ENCODE data around the gene OSBPL2. TPM values are rescaled to one million over a fixed set of nuclear protein-coding genes. Genes with fewer than 3 reads are reported as not detected.

OSBPL2 gene
- polyA plus RNA-seq, 1 experiment: 20.5 TPM

- no peak overlapping the region for H3K4me3 ChIP-seq (ENCODE audit: low read depth, low read length)
- DNase-seq (ENCODE audit: low read depth): no peak
- ChIA-PET POLR2A (no interaction called here), CTCF (no interaction called here)
- peaks cover 32% of the 10 kb centered on the region for H3K27me3 ChIP-seq (ENCODE audit: control insufficient read depth, insufficient read depth, low read length)
- TF ChIP-seq CTCF (IDR thresholded peaks at IDR 0.05; ENCODE audit: insufficient read depth, low read depth, low read length): no peak
- no peaks in the 10 kb centered on the region for H3K36me3 ChIP-seq (ENCODE audit: control insufficient read depth, insufficient read depth, low read length)
Measured at GRCh38 chr20:62224113-62224855, 14.0 kb upstream of the OSBPL2 start.

GRCh38 chr20:62225026-62225425 is 13.3 kb upstream of the OSBPL2 start:
- peaks cover 29% of the 10 kb centered on the region for H3K27me3 ChIP-seq (ENCODE audit: control insufficient read depth, insufficient read depth, low read length)
- ChIA-PET CTCF (no interaction called here), POLR2A (no interaction called here)
- no peak for TF ChIP-seq CTCF (IDR thresholded peaks at IDR 0.05; ENCODE audit: insufficient read depth, low read depth, low read length)
- H3K36me3 ChIP-seq (ENCODE audit: control insufficient read depth, insufficient read depth, low read length): no peaks in the 10 kb centered on the region
- H3K4me3 ChIP-seq (ENCODE audit: low read depth, low read length): no peak overlapping the region
- no peak for DNase-seq (ENCODE audit: low read depth)

DNA sequence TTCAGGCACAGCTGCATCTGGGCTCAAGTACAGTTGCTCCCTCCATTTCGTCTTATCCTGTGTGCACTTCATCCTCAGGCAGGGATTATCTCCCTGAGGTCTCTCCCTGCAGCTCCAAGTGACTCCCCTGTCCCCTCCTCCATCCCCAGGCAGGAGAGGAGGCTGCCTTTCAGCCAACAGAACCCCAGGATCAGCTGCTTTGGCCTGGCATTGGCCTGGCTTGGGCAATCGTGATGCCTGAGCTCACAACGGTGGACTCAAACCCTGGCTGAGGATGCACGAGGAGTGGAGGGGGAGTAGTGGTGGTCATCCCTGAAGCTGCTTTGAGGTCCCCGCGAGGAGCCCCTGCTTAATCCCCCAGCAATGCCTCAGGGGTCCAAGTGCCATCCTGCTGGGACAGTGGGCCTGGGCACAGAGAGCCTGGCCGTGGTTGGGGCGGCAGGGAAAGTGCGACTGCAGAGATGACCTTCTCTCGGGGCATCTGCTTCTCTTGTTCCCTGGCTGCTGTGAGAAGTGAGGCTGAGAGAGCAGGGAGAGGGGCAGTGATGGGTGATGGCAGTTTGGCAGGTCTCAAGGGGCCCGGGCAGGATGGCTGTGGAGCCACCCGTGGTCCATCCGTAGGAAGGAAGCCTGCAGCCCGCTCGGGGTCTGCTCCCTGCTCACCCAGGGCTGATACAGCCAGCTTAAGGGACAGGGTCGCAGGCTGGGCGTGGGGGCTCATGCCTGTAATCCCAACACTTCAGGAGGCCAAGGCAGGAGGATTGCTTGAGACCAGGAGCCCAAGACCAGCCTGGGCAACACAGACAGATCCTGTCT is 12.3 kb upstream of the OSBPL2 start:
- POLR2A ChIA-PET: no interaction called here
- no peak for TF ChIP-seq CTCF (IDR thresholded peaks at IDR 0.05; ENCODE audit: insufficient read depth, low read depth, low read length)
- H3K36me3 ChIP-seq (ENCODE audit: control insufficient read depth, insufficient read depth, low read length): no peaks in the 10 kb centered on the region
- no peak overlapping the region for H3K4me3 ChIP-seq (ENCODE audit: low read depth, low read length)
- no peak for DNase-seq (ENCODE audit: low read depth)
- CTCF ChIA-PET: no interaction called here
- H3K27me3 ChIP-seq (ENCODE audit: control insufficient read depth, insufficient read depth, low read length): peaks cover 28% of the 10 kb centered on the region

DNA sequence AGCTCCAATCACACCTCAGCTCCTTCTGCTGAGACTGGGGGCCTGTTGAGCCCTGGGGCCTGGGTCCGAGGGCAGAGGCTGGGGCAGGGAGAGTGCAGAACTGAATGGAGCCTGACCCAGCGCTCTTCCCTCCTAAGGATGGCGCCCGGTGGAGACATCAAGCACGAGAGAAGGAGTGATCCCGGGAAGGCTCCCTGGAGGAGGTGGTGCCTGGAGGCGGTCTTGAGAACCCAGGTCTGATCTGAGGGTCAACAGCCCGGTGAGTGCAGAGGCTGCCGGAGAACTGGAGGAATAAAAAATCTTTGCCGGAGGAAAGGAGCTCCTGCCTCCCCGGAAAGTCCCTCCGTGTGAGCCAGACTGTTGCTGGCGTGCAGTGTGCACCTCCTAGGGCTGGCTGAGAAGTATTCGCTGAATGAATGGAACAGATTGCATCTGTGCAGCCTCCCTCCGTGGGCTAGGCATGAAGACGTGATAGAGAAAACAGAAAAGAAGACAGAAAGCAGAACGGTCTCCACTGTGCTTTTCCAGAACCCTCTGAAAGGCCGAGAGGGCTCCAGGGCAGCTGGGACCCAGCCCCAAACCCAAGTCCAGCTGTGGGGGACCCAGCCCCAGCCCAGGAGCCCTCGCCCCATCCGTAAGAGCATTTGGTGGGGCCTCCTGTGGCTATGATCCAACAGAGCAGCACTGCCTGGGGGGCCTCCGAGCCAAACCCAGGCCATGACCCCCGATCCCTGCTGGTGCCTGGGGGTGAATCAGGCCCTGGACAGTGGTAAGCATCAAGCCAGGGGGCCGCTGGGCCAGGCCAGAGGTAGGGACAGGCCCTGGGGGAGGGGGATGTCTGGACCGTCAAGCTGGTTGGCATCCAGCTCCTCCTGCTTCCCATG is 11.4 kb upstream of the OSBPL2 start:
- CTCF ChIA-PET: no interaction called here
- no peak for TF ChIP-seq CTCF (IDR thresholded peaks at IDR 0.05; ENCODE audit: insufficient read depth, low read depth, low read length)
- no peak for DNase-seq (ENCODE audit: low read depth)
- Histone ChIP-seq H3K36me3 (ENCODE audit: control insufficient read depth, insufficient read depth, low read length) (no peaks in the 10 kb centered on the region), H3K4me3 (ENCODE audit: low read depth, low read length) (no peak overlapping the region), H3K27me3 (ENCODE audit: control insufficient read depth, insufficient read depth, low read length) (peaks cover 21% of the 10 kb centered on the region)
- POLR2A ChIA-PET: no interaction called here

DNA sequence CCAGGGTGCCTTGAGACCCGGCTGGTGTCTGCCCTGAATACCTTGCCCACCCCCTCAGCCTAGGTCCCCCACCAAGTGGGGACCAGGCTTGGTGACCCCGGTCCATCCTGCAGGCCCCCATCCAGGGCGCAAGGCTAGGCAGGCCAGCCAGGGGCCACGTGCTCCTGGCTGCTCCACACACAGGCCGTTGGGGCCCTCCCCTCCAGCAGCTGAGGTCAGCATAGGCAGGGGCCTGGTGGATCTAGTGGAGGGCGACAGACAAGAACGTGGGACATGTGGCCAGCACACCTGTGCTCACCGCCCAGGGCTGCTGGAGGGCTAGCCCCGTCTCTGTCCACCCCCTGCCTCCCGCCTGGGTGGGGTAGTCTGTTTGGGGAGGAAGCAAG is 10.7 kb upstream of the OSBPL2 start:
- TF ChIP-seq CTCF (IDR thresholded peaks at IDR 0.05; ENCODE audit: insufficient read depth, low read depth, low read length): no peak
- no peak for DNase-seq (ENCODE audit: low read depth)

More for the DNA sequence above, 10.7 kb upstream of the OSBPL2 start:
- no peak overlapping the region for H3K4me3 ChIP-seq (ENCODE audit: low read depth, low read length)
- H3K36me3 ChIP-seq (ENCODE audit: control insufficient read depth, insufficient read depth, low read length): no peaks in the 10 kb centered on the region
- POLR2A ChIA-PET: no interaction called here
- peaks cover 15% of the 10 kb centered on the region for H3K27me3 ChIP-seq (ENCODE audit: control insufficient read depth, insufficient read depth, low read length)
- CTCF ChIA-PET: no interaction called here
